Fibroblast of lung (primary cell): ENCODE measurements around the gene UGT1A1. TPM values are rescaled to one million over a fixed set of nuclear protein-coding genes. Genes with fewer than 3 reads are reported as not detected.
A peak's percentile ranks its signal among the peaks of the same experiment; 100 is the strongest.

Source experiments
- DNase-seq, 2 donors: peaks; one replicate each; pipeline versions ENCODE4 v3.0.0 to v3.0.0-alpha.2; 2010; ENCODE audit warnings: low read depth in 2 of 2
- H2AFZ ChIP-seq: 2 replicates; pipeline ENCODE4 v1.5.1; 2012; ENCODE audit warnings: low read length, control low read depth, inconsistent platforms
- H3K27ac ChIP-seq: 2 replicates; pipeline ENCODE4 v1.5.1; 2011; ENCODE audit warnings: low read length, control low read depth; ENCODE audit not compliant: insufficient read depth
- H3K27me3 ChIP-seq: 2 replicates; pipeline ENCODE4 v1.5.1; 2011; ENCODE audit warnings: mild to moderate bottlenecking, low read length; ENCODE audit not compliant: control insufficient read depth, insufficient read depth
- H3K36me3 ChIP-seq: 2 replicates; pipeline ENCODE4 v1.5.1; 2011; ENCODE audit warnings: low read length; ENCODE audit not compliant: control insufficient read depth, insufficient read depth
- H3K4me1 ChIP-seq: 2 replicates; pipeline ENCODE4 v1.5.1; 2011; ENCODE audit warnings: low read length; ENCODE audit not compliant: control insufficient read depth, insufficient read depth; ENCODE audit errors: extremely low read depth
- H3K4me2 ChIP-seq: 2 replicates; pipeline ENCODE4 v1.5.1; 2011; ENCODE audit warnings: low read length, control low read depth; ENCODE audit not compliant: insufficient read depth; ENCODE audit errors: extremely low read depth
- H3K4me3 ChIP-seq, 4 experiments: fragments of 200-600 bp in 1 of 4; sonication (generic) in 1 of 4; replicated peaks in 1 of 4; 2 replicates each; pipeline ENCODE4 v1.5.1; 2011 to 2016; ENCODE audit warnings: low read length in 4 of 4, low read depth in 3 of 4, mild to moderate bottlenecking in 3 of 4, control low read depth in 2 of 4, inconsistent platforms in 1 of 4, mixed read lengths in 1 of 4; ENCODE audit not compliant: insufficient read depth in 1 of 4; ENCODE audit errors: control extremely low read depth in 1 of 4
- H3K79me2 ChIP-seq: 2 replicates; pipeline ENCODE4 v1.5.1; 2012; ENCODE audit warnings: mild to moderate bottlenecking, low read length, inconsistent platforms; ENCODE audit not compliant: control insufficient read depth, insufficient read depth
- H3K9ac ChIP-seq: 2 replicates; pipeline ENCODE4 v1.5.1; 2011; ENCODE audit warnings: mild to moderate bottlenecking, low read length, control low read depth; ENCODE audit not compliant: insufficient read depth
- H3K9me3 ChIP-seq: 2 replicates; pipeline ENCODE4 v1.5.1; 2012; ENCODE audit warnings: low read depth, low read length; ENCODE audit not compliant: control insufficient read depth, insufficient read depth
- H4K20me1 ChIP-seq: 2 replicates; pipeline ENCODE4 v1.5.1; 2011; ENCODE audit warnings: low read length; ENCODE audit not compliant: control insufficient read depth, insufficient read depth; ENCODE audit errors: extremely low read depth
- CTCF ChIP-seq, 2 donors: IDR thresholded peaks in 1 of 2; conservative IDR thresholded peaks in 1 of 2; 1 replicate in 1 of 2; 2 replicates in 1 of 2; pipeline ENCODE4 v1.5.1; 2011 to 2012; ENCODE audit warnings: low read length in 2 of 2, control low read depth in 1 of 2, inconsistent platforms in 1 of 2, low read depth in 1 of 2, mild to moderate bottlenecking in 1 of 2
- EZH2 ChIP-seq: IDR thresholded peaks from 2 replicates; pipeline ENCODE4 v1.5.1; 2012; ENCODE audit warnings: low read length, control low read depth, mild to moderate bottlenecking; ENCODE audit errors: missing control alignments
- polyA plus RNA-seq, 2 donors: library from polyadenylated mRNA; depleted of rRNA in 1 of 2; stranded (reverse) in 1 of 2; unstranded in 1 of 2; fragments of >200 nt; gene quantifications; 2 replicates each; pipeline ENCODE4 v1.2.1, GENCODE V29; 2011 to 2012; ENCODE audit warnings: missing spikeins in 1 of 2
- total RNA-seq: library from RNA; depleted of rRNA; stranded (reverse); fragments of >200 nt; gene quantifications from 2 replicates; pipeline ENCODE4 v1.2.1, GENCODE V29; 2014

UGT1A1 gene
- total and polyA plus RNA-seq, 2 donors (not counting 1 experiment from before 2014, with no cell fraction given), result not detected

- H3K36me3 ChIP-seq, result no peaks in the 10 kb centered on the region
- TF ChIP-seq CTCF (conservative IDR thresholded peaks at IDR 0.05 in 1 of 2, IDR thresholded peaks at IDR 0.05 in 1 of 2; ENCODE audit: low read depth in 1 of 2, low read length in 2 of 2) (no peak), EZH2 (no peak)
- H3K79me2 ChIP-seq, result no peaks in the 10 kb centered on the region
- peaks cover 4% of the 10 kb centered on the region for H3K27me3 ChIP-seq
- H2AFZ ChIP-seq, result no peak overlapping the region
- no peaks in the 10 kb centered on the region for H4K20me1 ChIP-seq
- H3K9me3 ChIP-seq, result no peaks in the 10 kb centered on the region
- no peaks in the 10 kb centered on the region for H3K4me1 ChIP-seq
- no peak overlapping the region for H3K4me3 ChIP-seq
- no peak overlapping the region for H3K27ac ChIP-seq
- H3K9ac ChIP-seq, result no peak overlapping the region
- no peak for DNase-seq
- H3K4me2 ChIP-seq, result no peak overlapping the region
Observed at GRCh38 chr2:233816771-233817170, 56.7 kb downstream of the UGT1A1 start.

GRCh38 chr2:233817361-233817911 is 57.4 kb downstream of the UGT1A1 start:
- Histone ChIP-seq H3K79me2 (no peaks in the 10 kb centered on the region), H3K4me2 (no peak overlapping the region), H3K27me3 (peaks cover 4% of the 10 kb centered on the region), H3K9me3 (no peaks in the 10 kb centered on the region), H2AFZ (no peak overlapping the region), H3K36me3 (no peaks in the 10 kb centered on the region), H3K4me1 (no peaks in the 10 kb centered on the region), H3K9ac (no peak overlapping the region), H3K4me3 (no peak overlapping the region), H3K27ac (no peak overlapping the region), H4K20me1 (no peaks in the 10 kb centered on the region)
- DNase-seq, result peak in 1 of 2 donors; percentile 12
- TF ChIP-seq CTCF (conservative IDR thresholded peaks at IDR 0.05 in 1 of 2, IDR thresholded peaks at IDR 0.05 in 1 of 2; ENCODE audit: low read depth in 1 of 2, low read length in 2 of 2) (no peak), EZH2 (no peak)

GRCh38 chr2:233817995-233818638 is 58.0 kb downstream of the UGT1A1 start:
- Histone ChIP-seq H4K20me1 (no peaks in the 10 kb centered on the region), H3K4me2 (no peak overlapping the region), H3K27ac (no peak overlapping the region), H3K79me2 (no peaks in the 10 kb centered on the region), H3K27me3 (peaks cover 4% of the 10 kb centered on the region), H3K4me3 (no peak overlapping the region), H3K9me3 (no peaks in the 10 kb centered on the region), H3K36me3 (no peaks in the 10 kb centered on the region), H3K4me1 (no peaks in the 10 kb centered on the region), H2AFZ (no peak overlapping the region), H3K9ac (no peak overlapping the region)
- no peak for TF ChIP-seq EZH2
- no peak for TF ChIP-seq CTCF (conservative IDR thresholded peaks at IDR 0.05 in 1 of 2, IDR thresholded peaks at IDR 0.05 in 1 of 2; ENCODE audit: low read depth in 1 of 2, low read length in 2 of 2)
- DNase-seq, result no peak
